SU-DHL-6 (cell line): Measurements from ENCODE around the gene TMEM43.
"Not testable (repeated sequence)": the region's sequence is repeated elsewhere in the genome, so short reads cannot be mapped to it uniquely, and the experiment has no call there.

Experiments
- H2AFZ ChIP-seq: fragments of 200-600 bp; sonication (generic); 2 replicates; pipeline ENCODE4 v1.6.1; 2014; ENCODE audit warnings: low read depth, mild to moderate bottlenecking, moderate library complexity, mixed read lengths, antibody characterized with exemption, low read length; ENCODE audit not compliant: severe bottlenecking
- H3F3A ChIP-seq: fragments of 200-600 bp; shearing (Covaris generic); 2 replicates; pipeline ENCODE4 v1.6.0; 2016; ENCODE audit warnings: antibody characterized with exemption, mild to moderate bottlenecking; ENCODE audit not compliant: insufficient read depth
- H3K27ac ChIP-seq: fragments of 200-600 bp; sonication (generic); 2 replicates; pipeline ENCODE4 v1.5.1; 2016; ENCODE audit warnings: low read depth, mild to moderate bottlenecking, low read length, moderate library complexity, mixed read lengths
- H3K27me3 ChIP-seq: fragments of 200-600 bp; sonication (generic), shearing (Covaris generic); 2 replicates; pipeline ENCODE4 v1.6.0; 2014; ENCODE audit warnings: mild to moderate bottlenecking, low read length
- H3K36me3 ChIP-seq: fragments of 200-600 bp; sonication (generic); 2 replicates; pipeline ENCODE4 v1.6.1; 2014; ENCODE audit warnings: mild to moderate bottlenecking, low read length, mixed read lengths
- H3K4me2 ChIP-seq: fragments of 300-600, 200-600 bp; shearing (Covaris generic), sonication (generic); 2 replicates; pipeline ENCODE4 v1.6.0; 2014; ENCODE audit warnings: low read length, low read depth, mild to moderate bottlenecking; ENCODE audit not compliant: poor library complexity, severe bottlenecking
- H3K4me3 ChIP-seq: fragments of 200-600 bp; sonication (generic); 2 replicates; pipeline ENCODE4 v1.5.1; 2014; ENCODE audit warnings: antibody characterized with exemption, low read length, mild to moderate bottlenecking, mixed read lengths; ENCODE audit not compliant: insufficient read depth, poor library complexity, severe bottlenecking
- H3K79me2 ChIP-seq: fragments of 200-600 bp; sonication (generic); 2 replicates; pipeline ENCODE4 v1.6.1; 2014; ENCODE audit warnings: mild to moderate bottlenecking, low read length, moderate library complexity; ENCODE audit not compliant: insufficient read depth
- H3K9ac ChIP-seq: fragments of 200-600 bp; sonication (generic); 2 replicates; pipeline ENCODE4 v1.7.0; 2014; ENCODE audit warnings: mild to moderate bottlenecking, low read length
- H3K9me2 ChIP-seq: fragments of 200-600 bp; sonication (generic); replicated peaks from 2 replicates; pipeline ENCODE4 v1.6.1; 2014; ENCODE audit warnings: low read length; ENCODE audit not compliant: insufficient read depth
- H3K9me3 ChIP-seq: fragments of 200-600 bp; sonication (generic); 2 replicates; pipeline ENCODE4 v1.6.1; 2014; ENCODE audit warnings: low read length, mixed read lengths; ENCODE audit not compliant: insufficient read depth
- H4K20me1 ChIP-seq: fragments of 200-600 bp; sonication (generic); 2 replicates; pipeline ENCODE4 v1.6.1; 2014; ENCODE audit warnings: low read depth, mild to moderate bottlenecking, antibody characterized with exemption, low read length, moderate library complexity, mixed read lengths
- CTCF ChIP-seq: fragments of 200-600 bp; sonication (generic); IDR thresholded peaks from one replicate; pipeline ENCODE4 v1.5.1; 2017; ENCODE audit warnings: antibody characterized with exemption, mild to moderate bottlenecking, low read length, moderate library complexity; ENCODE audit not compliant: insufficient read depth, poor library complexity, severe bottlenecking
- EZH2phosphoT487 ChIP-seq: fragments of 200-600 bp; sonication (generic), shearing (Covaris generic); conservative IDR thresholded peaks from 2 replicates; pipeline ENCODE4 v1.6.1; 2018; ENCODE audit warnings: mild to moderate bottlenecking, antibody characterized with exemption, low read length, moderate library complexity, mixed read lengths

The TMEM43 gene

GRCh38 chr3:14093831-14094230, 31.0 kb upstream of the TMEM43 start:
- no peaks in the 10 kb centered on the region for H4K20me1 ChIP-seq
- H3K79me2 ChIP-seq, result no peaks in the 10 kb centered on the region
- H3F3A ChIP-seq, result no peaks in the 10 kb centered on the region
- H3K36me3 ChIP-seq, result no peaks in the 10 kb centered on the region
- 0 out of 2 replicates have a peak, but pooled peaks cover 4% of the 10 kb centered on the region for H3K27me3 ChIP-seq
- no peak overlapping the region for H3K9ac ChIP-seq
- TF ChIP-seq CTCF, result no peak
- no peak for TF ChIP-seq EZH2phosphoT487
- H3K9me2 ChIP-seq, result no peaks in the 10 kb centered on the region
- no peaks in the 10 kb centered on the region for H3K9me3 ChIP-seq
- H3K27ac ChIP-seq, result no peak overlapping the region
- H3K4me3 ChIP-seq, result no peak overlapping the region
- H3K4me2 ChIP-seq, result no peak overlapping the region
- no peak overlapping the region for H2AFZ ChIP-seq

DNA sequence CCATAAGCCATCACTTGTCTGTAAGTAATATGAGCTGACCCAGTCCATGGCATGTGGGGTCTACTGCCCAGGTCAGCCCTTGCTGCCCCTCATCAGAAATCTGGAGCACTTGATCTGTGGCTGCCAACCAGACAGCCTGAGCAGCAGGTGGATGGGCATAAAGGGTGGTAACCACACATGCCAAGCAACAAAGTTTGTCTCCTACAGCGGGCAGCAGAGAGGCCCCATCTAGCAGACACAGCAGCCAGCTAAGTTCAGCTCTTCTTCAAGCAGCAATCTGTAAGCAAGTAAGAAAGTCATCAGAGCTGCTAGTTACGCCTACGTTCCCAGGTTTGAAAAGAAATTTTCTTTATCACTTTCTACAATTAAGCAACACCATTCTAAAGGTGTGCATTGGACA, 28.1 kb upstream of the TMEM43 start:
- H3K9me2 ChIP-seq, result no peaks in the 10 kb centered on the region
- H3K36me3 ChIP-seq, result no peaks in the 10 kb centered on the region
- no peak overlapping the region for H3K4me2 ChIP-seq
- no peak overlapping the region for H2AFZ ChIP-seq
- H3K79me2 ChIP-seq, result no peaks in the 10 kb centered on the region
- no peaks in the 10 kb centered on the region for H3K9me3 ChIP-seq
- H3K4me3 ChIP-seq, result no peak overlapping the region
- H3K9ac ChIP-seq, result no peak overlapping the region
- H3K27me3 ChIP-seq, result no peaks in the 10 kb centered on the region
- no peaks in the 10 kb centered on the region for H4K20me1 ChIP-seq
- H3F3A ChIP-seq, result no peaks in the 10 kb centered on the region
- H3K27ac ChIP-seq, result no peak overlapping the region
- TF ChIP-seq CTCF (no peak), EZH2phosphoT487 (no peak)

DNA sequence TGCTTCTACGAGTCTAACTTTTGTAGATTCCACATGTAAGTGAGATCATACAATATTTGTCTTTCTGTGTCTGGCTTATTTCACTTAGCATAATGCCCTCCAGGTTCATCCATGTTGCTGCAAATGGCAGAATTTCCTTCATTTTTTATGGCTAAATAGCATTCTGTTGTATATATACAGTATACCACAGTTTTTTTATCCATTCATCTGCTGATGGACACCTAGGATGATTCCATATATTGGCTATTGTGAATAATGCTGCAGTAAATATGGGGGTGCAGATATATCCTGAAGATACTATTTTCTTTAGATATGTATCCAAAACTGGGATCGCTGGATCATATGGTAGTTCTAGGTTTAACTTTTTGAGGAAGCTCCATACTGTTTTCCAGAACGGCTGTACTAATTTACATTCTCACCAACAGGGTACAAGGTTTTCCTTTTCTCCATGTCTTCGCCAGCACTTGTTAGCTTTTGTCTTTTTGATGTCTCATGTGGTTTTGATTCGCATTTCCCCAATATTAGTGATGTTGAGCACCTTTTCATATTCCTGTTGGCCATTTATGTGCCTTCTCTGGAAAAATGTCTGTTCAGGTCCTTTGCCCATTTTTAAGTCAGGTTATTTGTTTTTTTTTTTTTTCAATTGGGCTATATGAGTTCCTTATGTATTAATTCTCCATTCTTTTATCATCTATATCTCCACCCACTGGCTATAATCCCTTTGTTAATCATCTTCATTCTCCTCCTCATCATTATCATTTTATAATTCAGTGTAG, 27.0 kb upstream of the TMEM43 start:
- TF ChIP-seq EZH2phosphoT487, result no peak
- no peak for TF ChIP-seq CTCF
- Histone ChIP-seq H2AFZ (no peak overlapping the region), H3K36me3 (no peaks in the 10 kb centered on the region), H3K27ac (no peak overlapping the region), H3K4me2 (no peak overlapping the region), H3K9me2 (no peaks in the 10 kb centered on the region), H3K9ac (no peak overlapping the region), H3K4me3 (no peak overlapping the region), H3K9me3 (no peaks in the 10 kb centered on the region), H3K27me3 (no peaks in the 10 kb centered on the region), H4K20me1 (no peaks in the 10 kb centered on the region), H3F3A (no peaks in the 10 kb centered on the region), H3K79me2 (no peaks in the 10 kb centered on the region)

GRCh38 chr3:14109821-14110220, 15.0 kb upstream of the TMEM43 start:
- not testable (repeated sequence) for H3K27ac ChIP-seq, H3K4me2 ChIP-seq, H3K9me3 ChIP-seq, H3K9me2 ChIP-seq, H2AFZ ChIP-seq, H3K79me2 ChIP-seq, H4K20me1 ChIP-seq, H3F3A ChIP-seq, H3K36me3 ChIP-seq, H3K4me3 ChIP-seq, H3K27me3 ChIP-seq, H3K9ac ChIP-seq
